Activated CD4-positive, alpha-beta T cell treated with anti-CD3 and anti-CD28 coated beads, Interleukin-2, amount 50 U/mL, for 48 hours (primary cell): ENCODE measurements around the gene TPBGL.

ENCODE experiments used
- DNase-seq, 2 experiments: peaks; one replicate each; pipeline ENCODE4 v3.0.0-alpha.2; 2020

The TPBGL gene

GRCh38 chr11:75246671-75247350 lies 6.2 kb downstream of the TPBGL start:
- no peak for DNase-seq

GRCh38 chr11:75248924-75249256 lies 8.3 kb downstream of the TPBGL start:
- no peak for DNase-seq

- no peak for DNase-seq
Measured at GRCh38 chr11:75249704-75250103, 9.1 kb downstream of the TPBGL start.

GRCh38 chr11:75254326-75254725 lies 13.8 kb downstream of the TPBGL start:
- no peak for DNase-seq

GRCh38 chr11:75260396-75261170 lies 20.0 kb downstream of the TPBGL start:
- DNase-seq = no peak

- no peak for DNase-seq
Measured at GRCh38 chr11:75261902-75262361, 21.4 kb downstream of the TPBGL start.

GRCh38 chr11:75262436-75262835 lies 21.9 kb downstream of the TPBGL start:
- DNase-seq = no peak

GRCh38 chr11:75262961-75263852 lies 22.6 kb downstream of the TPBGL start:
- no peak for DNase-seq

GRCh38 chr11:75263944-75264349 lies 23.4 kb downstream of the TPBGL start:
- DNase-seq = peak in 1 of 2 experiments; percentile 18

GRCh38 chr11:75264356-75264755 lies 23.8 kb downstream of the TPBGL start:
- DNase-seq = no peak

GRCh38 chr11:75264971-75265370 lies 24.4 kb downstream of the TPBGL start:
- DNase-seq = no peak

- DNase-seq = no peak
Measured at GRCh38 chr11:75265851-75266531, 25.4 kb downstream of the TPBGL start.

- no peak for DNase-seq
Measured at GRCh38 chr11:75267171-75267970, 26.8 kb downstream of the TPBGL start.

- no peak for DNase-seq
Measured at GRCh38 chr11:75268626-75269366, 28.2 kb downstream of the TPBGL start.

- DNase-seq = no peak
Measured at GRCh38 chr11:75269367-75269660, 28.7 kb downstream of the TPBGL start.

- DNase-seq = no peak
Measured at GRCh38 chr11:75269896-75270295, 29.3 kb downstream of the TPBGL start.

- DNase-seq = no peak
Measured at GRCh38 chr11:75270896-75271418, 30.4 kb downstream of the TPBGL start.

GRCh38 chr11:75271730-75272129 lies 31.2 kb downstream of the TPBGL start:
- no peak for DNase-seq

GRCh38 chr11:75272391-75272790 lies 31.8 kb downstream of the TPBGL start:
- DNase-seq = no peak

- DNase-seq = no peak
Measured at GRCh38 chr11:75272821-75273301, 32.3 kb downstream of the TPBGL start.
